Mucosa of descending colon (tissue), 3 donors: Measurements from ENCODE around the gene VAV3. TPM values are rescaled to one million over a fixed set of nuclear protein-coding genes. Genes with fewer than 3 reads are reported as not detected.

ENCODE experiments used
- ATAC-seq: fragments of 200-7000 bp; cut with Tn5 transposase; one replicate; pipeline ENCODE4 v1.9.1; 2020; ENCODE audit warnings: mild to moderate bottlenecking, moderate library complexity
- DNase-seq, 3 donors: peaks; one replicate each; pipeline ENCODE4 v3.0.0-alpha.2; 2020
- H3K36me3 ChIP-seq: fragments of 200-600 bp; one replicate; pipeline ENCODE4 v1.8.0; 2021; ENCODE audit warnings: low read depth, mild to moderate bottlenecking
- H3K4me1 ChIP-seq: fragments of 200-600 bp; one replicate; pipeline ENCODE4 v1.8.0; 2021; ENCODE audit warnings: low read depth, mild to moderate bottlenecking
- H3K4me3 ChIP-seq: fragments of 200-600 bp; one replicate; pipeline ENCODE4 v1.8.0; 2021; ENCODE audit warnings: mild to moderate bottlenecking
- H3K9me3 ChIP-seq: fragments of 200-600 bp; one replicate; pipeline ENCODE4 v1.8.0; 2021; ENCODE audit warnings: mild to moderate bottlenecking
- intact Hi-C, 2 donors: fragments of 100-400 bp; cut with DNase I in 1 of 2; cut with micrococcal nuclease in 1 of 2; formaldehyde crosslinking; loops; one replicate each; pipeline versions ENCODE4 v1.11.0 to v1.11.1; 2022; cut with DNase I, micrococcal nuclease
- total RNA-seq, 3 donors: library from RNA; stranded (reverse); fragmentation: NEBNext Ultra II Directional in 2 of 3; extraction: Animal tissue kit (Norgen Biotek cat#: 25700) in 2 of 3; gene quantifications; one replicate each; pipeline versions ENCODE4 v1.2.1 to v1.2.4, GENCODE V29; 2021 to 2023
- TF ChIP-seq, protein P1 (sequence below): fragments of 200-600 bp; IDR thresholded peaks from one replicate; pipeline ENCODE4 v1.8.0; 2022; ENCODE audit warnings: antibody characterized with exemption, mild to moderate bottlenecking
- donor health status: DM: no; HTN: no; CAD: no; lungs with moderate emphysema.
- donor health status: DM: no; HTN: no; CAD: no.
- donor health status: DM: no; HTN: yes; CAD: no.

The VAV3 gene
- total RNA-seq, 3 donors from 2014 or later, result 41.3 to 142 (median 101) TPM

GRCh38 chr1:107782217-107782845, 182.6 kb downstream of the VAV3 start:
- Histone ChIP-seq H3K4me1 (no peaks in the 10 kb centered on the region), H3K9me3 (no peaks in the 10 kb centered on the region), H3K36me3 (no peaks in the 10 kb centered on the region), H3K4me3 (no peak overlapping the region)
- DNase-seq (peak in 1 of 3 donors; percentile 76), ATAC-seq (peak; percentile 56)
- TF ChIP-seq, protein P1, sequence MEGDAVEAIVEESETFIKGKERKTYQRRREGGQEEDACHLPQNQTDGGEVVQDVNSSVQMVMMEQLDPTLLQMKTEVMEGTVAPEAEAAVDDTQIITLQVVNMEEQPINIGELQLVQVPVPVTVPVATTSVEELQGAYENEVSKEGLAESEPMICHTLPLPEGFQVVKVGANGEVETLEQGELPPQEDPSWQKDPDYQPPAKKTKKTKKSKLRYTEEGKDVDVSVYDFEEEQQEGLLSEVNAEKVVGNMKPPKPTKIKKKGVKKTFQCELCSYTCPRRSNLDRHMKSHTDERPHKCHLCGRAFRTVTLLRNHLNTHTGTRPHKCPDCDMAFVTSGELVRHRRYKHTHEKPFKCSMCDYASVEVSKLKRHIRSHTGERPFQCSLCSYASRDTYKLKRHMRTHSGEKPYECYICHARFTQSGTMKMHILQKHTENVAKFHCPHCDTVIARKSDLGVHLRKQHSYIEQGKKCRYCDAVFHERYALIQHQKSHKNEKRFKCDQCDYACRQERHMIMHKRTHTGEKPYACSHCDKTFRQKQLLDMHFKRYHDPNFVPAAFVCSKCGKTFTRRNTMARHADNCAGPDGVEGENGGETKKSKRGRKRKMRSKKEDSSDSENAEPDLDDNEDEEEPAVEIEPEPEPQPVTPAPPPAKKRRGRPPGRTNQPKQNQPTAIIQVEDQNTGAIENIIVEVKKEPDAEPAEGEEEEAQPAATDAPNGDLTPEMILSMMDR, result no peak
- intact Hi-C loops, result loop anchor here (2.0 to 5.0 kb wide), 2 partner anchors 342 to 345 kb away; no protein-coding TSS in a partner anchor

GRCh38 chr1:107781245-107781644, 183.7 kb downstream of the VAV3 start:
- Histone ChIP-seq H3K36me3 (no peaks in the 10 kb centered on the region), H3K4me1 (no peaks in the 10 kb centered on the region), H3K9me3 (no peaks in the 10 kb centered on the region), H3K4me3 (no peak overlapping the region)
- TF ChIP-seq, protein P1, result no peak
- intact Hi-C loops, result loop anchor here in 1 of 2 donors (5.0 kb wide), 1 partner anchor 346 kb away; no protein-coding TSS in a partner anchor
- no peak for ATAC-seq
- no peak for DNase-seq

DNA sequence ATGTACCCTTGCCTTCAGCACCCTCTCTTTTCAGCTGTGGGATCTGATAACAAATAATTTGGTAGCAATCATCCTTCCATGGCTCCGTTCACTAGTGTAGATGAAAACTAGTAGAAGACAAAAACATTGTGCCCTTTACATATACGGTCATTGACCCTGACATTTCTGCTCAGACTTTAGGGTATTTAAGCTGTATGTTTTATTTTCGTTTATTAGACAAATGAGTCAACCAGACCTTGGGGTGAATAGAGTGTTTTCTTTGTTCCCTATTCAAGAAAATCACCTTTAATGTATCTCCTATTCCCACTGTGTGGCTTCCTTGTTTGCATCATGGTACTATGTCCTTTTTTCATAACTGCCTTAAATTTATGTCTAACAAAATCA, 187.3 kb downstream of the VAV3 start:
- no peaks in the 10 kb centered on the region for H3K9me3 ChIP-seq
- no peaks in the 10 kb centered on the region for H3K36me3 ChIP-seq
- intact Hi-C loops, result no loop called here
- TF ChIP-seq, protein P1, result no peak
- H3K4me1 ChIP-seq, result no peaks in the 10 kb centered on the region
- H3K4me3 ChIP-seq, result no peak overlapping the region
- DNase-seq, result no peak
- ATAC-seq, result no peak

DNA sequence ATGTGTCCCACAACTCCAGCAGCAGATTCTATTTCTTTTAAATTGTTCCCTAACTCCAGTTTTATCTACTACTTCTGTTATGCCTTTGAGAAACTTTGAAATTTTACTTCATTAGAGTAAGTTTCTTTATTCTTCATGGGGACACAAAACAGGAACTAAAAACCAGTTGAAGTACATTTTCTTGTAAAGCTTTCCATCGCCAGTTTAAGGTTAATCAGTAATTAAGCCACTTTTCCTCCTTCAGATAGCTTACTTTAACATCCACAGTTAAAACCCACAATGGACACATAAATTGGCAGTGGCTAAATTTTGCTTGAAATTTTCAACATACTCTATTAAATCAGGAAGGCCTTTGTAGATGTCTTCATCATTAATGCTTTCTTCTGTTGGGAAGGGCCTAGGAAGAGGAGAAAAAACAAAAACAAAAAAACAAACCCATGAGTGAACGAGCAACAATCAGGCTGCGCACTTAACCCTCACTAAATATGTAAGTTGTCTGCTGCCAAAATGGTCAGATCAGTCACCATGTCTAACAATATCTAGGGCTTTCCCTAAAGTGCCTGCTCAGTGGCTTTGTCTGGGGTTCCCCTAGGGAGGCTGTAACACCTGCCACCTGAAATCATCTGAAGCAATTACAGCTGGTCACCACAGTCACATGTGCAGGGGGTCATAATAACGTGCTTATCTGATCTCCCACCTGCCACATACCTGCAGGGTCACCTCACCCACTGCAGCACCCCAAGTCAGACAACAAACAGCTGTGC, 187.9 kb downstream of the VAV3 start:
- intact Hi-C loops, result no loop called here
- ATAC-seq (peak; percentile 38), DNase-seq (no peak)
- H3K9me3 ChIP-seq, result no peaks in the 10 kb centered on the region
- TF ChIP-seq, protein P1, result no peak
- no peaks in the 10 kb centered on the region for H3K4me1 ChIP-seq
- H3K4me3 ChIP-seq, result no peak overlapping the region
- H3K36me3 ChIP-seq, result no peaks in the 10 kb centered on the region

DNA sequence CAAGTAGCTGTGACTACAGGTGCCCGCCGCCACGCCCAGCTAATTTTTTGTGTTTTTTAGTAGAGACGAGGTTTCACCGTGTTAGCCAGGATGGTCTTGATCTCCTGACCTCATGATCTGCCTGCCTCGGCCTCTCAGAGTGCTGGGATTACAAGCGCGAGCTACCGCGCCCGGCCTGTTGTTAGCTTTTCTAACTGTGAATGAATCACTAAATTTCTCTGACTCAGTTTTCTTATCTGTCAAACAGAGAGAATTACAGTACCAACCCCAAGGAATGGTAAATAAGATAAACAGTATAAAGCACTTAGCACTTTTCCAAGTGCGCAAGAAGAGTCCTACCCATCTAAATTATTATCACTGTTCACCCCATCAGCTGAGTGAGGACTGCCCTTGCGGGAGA, 193.6 kb downstream of the VAV3 start:
- TF ChIP-seq, protein P1, result no peak
- no peaks in the 10 kb centered on the region for H3K9me3 ChIP-seq

More for the DNA sequence above, 193.6 kb downstream of the VAV3 start:
- no peak for ATAC-seq
- Histone ChIP-seq H3K4me1 (no peaks in the 10 kb centered on the region), H3K4me3 (no peak overlapping the region), H3K36me3 (no peaks in the 10 kb centered on the region)
- no peak for DNase-seq
- intact Hi-C loops, result loop anchor here in 1 of 2 donors (5.0 kb wide), 1 partner anchor 361 kb away; no protein-coding TSS in a partner anchor
